Ascending aorta (tissue), 2 donors: ENCODE results near the gene CETN1. TPM values are rescaled to one million over a fixed set of nuclear protein-coding genes. Genes with fewer than 3 reads are reported as not detected.

Experiments
- DNase-seq, 2 donors: peaks; one replicate each; pipeline ENCODE4 v3.0.0-alpha.2; 2019; ENCODE audit warnings: low spot score in 2 of 2
- H3K27ac ChIP-seq, 2 donors: fragments of 200-600 bp; sonication (generic); one replicate each; pipeline ENCODE4 v1.5.1; 2016 to 2017; ENCODE audit warnings: mild to moderate bottlenecking in 1 of 2
- H3K27me3 ChIP-seq: fragments of 200-600 bp; sonication (generic); one replicate; pipeline ENCODE4 v1.5.1; 2017
- H3K36me3 ChIP-seq, 2 donors: fragments of 200-600 bp; sonication (generic); one replicate each; pipeline ENCODE4 v1.5.1; 2016
- H3K4me1 ChIP-seq, 2 donors: fragments of 200-600 bp; sonication (generic); one replicate each; pipeline ENCODE4 v1.5.1; 2016 to 2017; ENCODE audit warnings: mild to moderate bottlenecking in 1 of 2
- H3K4me3 ChIP-seq, 2 donors: fragments of 200-600 bp; sonication (generic); one replicate each; pipeline ENCODE4 v1.5.1; 2016 to 2017; ENCODE audit warnings: mild to moderate bottlenecking in 1 of 2
- H3K9me3 ChIP-seq, 2 donors: fragments of 200-600 bp; sonication (generic); one replicate each; pipeline ENCODE4 v1.5.1; 2016
- CTCF ChIP-seq, 3 experiments: fragments of 200-600 bp in 2 of 3; fragments of 450-650 bp in 1 of 3; sonication (generic) in 2 of 3; IDR thresholded peaks; one replicate each; pipeline ENCODE4 v1.5.1; 2016 to 2019; ENCODE audit warnings: antibody characterized with exemption in 3 of 3, mild to moderate bottlenecking in 1 of 3, moderate library complexity in 1 of 3
- intact Hi-C: fragments of 100-400 bp; cut with DNase I; formaldehyde crosslinking; loops from one replicate; pipeline ENCODE4 v1.15.1; 2023
- total RNA-seq: library from RNA; depleted of rRNA; stranded (reverse); fragments of >200 nt; gene quantifications from one replicate; pipeline ENCODE4 v1.1.0, GENCODE V29; 2016

CETN1 gene
- not detected for total RNA-seq

GRCh38 chr18:580154-580553 is at the start of gene CETN1:
TSS of gene CETN1 (plus strand) at chr18:580380. CDS start at chr18:580409, 29 bp downstream.
- DNase-seq = no peak

DNA sequence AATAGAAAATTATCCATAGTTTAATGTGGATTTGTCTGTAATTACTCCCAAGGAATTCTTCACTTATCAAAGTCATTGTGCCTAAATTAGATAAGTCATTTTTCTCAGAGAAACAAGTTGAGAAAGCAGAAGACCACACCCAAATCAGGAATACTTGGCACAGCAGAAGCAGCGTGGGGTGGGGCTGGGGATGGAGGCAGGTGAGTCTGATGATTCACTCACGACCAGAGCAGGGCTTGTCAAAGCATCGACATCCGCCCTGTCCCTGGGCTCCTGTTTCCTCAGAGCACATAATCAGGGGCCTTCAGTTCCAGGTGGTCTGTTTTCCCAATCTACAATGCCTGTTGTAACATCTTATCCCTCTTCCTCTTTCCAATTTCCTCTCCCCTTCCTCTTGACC is 48.2 kb upstream of the CETN1 start:
- no peaks in the 10 kb centered on the region for H3K4me1 ChIP-seq
- no peak overlapping the region for H3K4me3 ChIP-seq
- DNase-seq = no peak
- no peaks in the 10 kb centered on the region for H3K36me3 ChIP-seq
- intact Hi-C loops = no loop called here
- H3K27me3 ChIP-seq = no peaks in the 10 kb centered on the region
- no peaks in the 10 kb centered on the region for H3K9me3 ChIP-seq
- TF ChIP-seq CTCF (IDR thresholded peaks at IDR 0.05) = no peak
- no peak overlapping the region for H3K27ac ChIP-seq

More at GRCh38 chr18:580154-580553, at the start of gene CETN1:
- intact Hi-C loops = no loop called here
- peaks cover 0 to 3% of the 10 kb centered on the region in 2 donors for H3K4me1 ChIP-seq
- H3K27ac ChIP-seq = no peak within 1 kb of the TSS
- no peak for TF ChIP-seq CTCF (IDR thresholded peaks at IDR 0.05)
- H3K9me3 ChIP-seq = peaks cover 0 to 3% of the 10 kb centered on the region in 2 donors
- no peaks in the 10 kb centered on the region for H3K27me3 ChIP-seq
- H3K36me3 ChIP-seq = no peaks in the 10 kb centered on the region
- H3K4me3 ChIP-seq = no peak within 1 kb of the TSS

- no peaks in the 10 kb centered on the region for H3K4me1 ChIP-seq
- H3K27ac ChIP-seq = no peak overlapping the region
- TF ChIP-seq CTCF (IDR thresholded peaks at IDR 0.05) = no peak
- no peaks in the 10 kb centered on the region for H3K36me3 ChIP-seq
- no peaks in the 10 kb centered on the region for H3K9me3 ChIP-seq
- intact Hi-C loops = no loop called here
- no peaks in the 10 kb centered on the region for H3K27me3 ChIP-seq
- DNase-seq = no peak
- no peak overlapping the region for H3K4me3 ChIP-seq
These were observed 47.5 kb upstream of the CETN1 start for GRCh38 chr18:532632-533031.

- H3K4me3 ChIP-seq = no peak overlapping the region
- H3K9me3 ChIP-seq = no peaks in the 10 kb centered on the region
- TF ChIP-seq CTCF (IDR thresholded peaks at IDR 0.05) = no peak
- no peak for DNase-seq
- H3K36me3 ChIP-seq = no peaks in the 10 kb centered on the region
- H3K27ac ChIP-seq = no peak overlapping the region
- H3K4me1 ChIP-seq = no peaks in the 10 kb centered on the region
- intact Hi-C loops = no loop called here
- H3K27me3 ChIP-seq = no peaks in the 10 kb centered on the region
These were observed 46.1 kb upstream of the CETN1 start for GRCh38 chr18:533995-534601.

- no peak for TF ChIP-seq CTCF (IDR thresholded peaks at IDR 0.05)
- DNase-seq = no peak
- intact Hi-C loops = no loop called here
- Histone ChIP-seq H3K27me3 (no peaks in the 10 kb centered on the region), H3K4me1 (no peaks in the 10 kb centered on the region), H3K27ac (no peak overlapping the region), H3K9me3 (no peaks in the 10 kb centered on the region), H3K36me3 (no peaks in the 10 kb centered on the region), H3K4me3 (no peak overlapping the region)
These were observed 36.6 kb upstream of the CETN1 start for GRCh38 chr18:543447-544078.
